ENCODE data around the gene EPM2A.
A peak's percentile ranks its signal among the peaks of the same experiment; 100 is the strongest.
"Not testable (repeated sequence)": the region's sequence is repeated elsewhere in the genome, so short reads cannot be mapped to it uniquely, and the experiment has no call there.

EPM2A gene

GRCh38 chr6:145728444-145729385 lies 6.6 kb downstream of the EPM2A start:
- DNase-seq: no peak

GRCh38 chr6:145727817-145728388 lies 7.4 kb downstream of the EPM2A start:
- DNase-seq: no peak

GRCh38 chr6:145725570-145725969 lies 9.8 kb downstream of the EPM2A start:
- DNase-seq: no peak

GRCh38 chr6:145723646-145724045 lies 11.7 kb downstream of the EPM2A start:
- no peak for DNase-seq

GRCh38 chr6:145722190-145722589 lies 13.1 kb downstream of the EPM2A start:
- DNase-seq: no peak

- DNase-seq: no peak
Observed at GRCh38 chr6:145721144-145721543, 14.2 kb downstream of the EPM2A start.

- DNase-seq: no peak
Observed at GRCh38 chr6:145715426-145715825, 19.9 kb downstream of the EPM2A start.

- no peak for DNase-seq
Observed at GRCh38 chr6:145714731-145715130, 20.6 kb downstream of the EPM2A start.

GRCh38 chr6:145713773-145714172 lies 21.5 kb downstream of the EPM2A start:
- no peak for DNase-seq

- no peak for DNase-seq
Observed at GRCh38 chr6:145711372-145711771, 23.9 kb downstream of the EPM2A start.

- no peak for DNase-seq
Observed at GRCh38 chr6:145707397-145707796, 27.9 kb downstream of the EPM2A start.

- DNase-seq: no peak
Observed at GRCh38 chr6:145705561-145705960, 29.8 kb downstream of the EPM2A start.

- peak; percentile 11 for DNase-seq
Observed at GRCh38 chr6:145704143-145704781, 31.1 kb downstream of the EPM2A start.

- DNase-seq: no peak
Observed at GRCh38 chr6:145699462-145699861, 35.9 kb downstream of the EPM2A start.

GRCh38 chr6:145697401-145697800 lies 37.9 kb downstream of the EPM2A start:
- DNase-seq: not testable (repeated sequence)

GRCh38 chr6:145694083-145694737 lies 41.1 kb downstream of the EPM2A start:
- no peak for DNase-seq

- DNase-seq: no peak
Observed at GRCh38 chr6:145690969-145691368, 44.4 kb downstream of the EPM2A start.

GRCh38 chr6:145689529-145689928 lies 45.8 kb downstream of the EPM2A start:
- no peak for DNase-seq

GRCh38 chr6:145688493-145688905 lies 46.8 kb downstream of the EPM2A start:
- no peak for DNase-seq

GRCh38 chr6:145685932-145686331 lies 49.4 kb downstream of the EPM2A start:
- DNase-seq: no peak

- DNase-seq: no peak
Observed at GRCh38 chr6:145681965-145682364, 53.4 kb downstream of the EPM2A start.

GRCh38 chr6:145673504-145673903 lies 61.8 kb downstream of the EPM2A start:
- no peak for DNase-seq

- no peak for DNase-seq
Observed at GRCh38 chr6:145670311-145670710, 65.0 kb downstream of the EPM2A start.
